GM18526 (cell line): Measurements from ENCODE around the gene KIFC3.

Source experiments
- POLR2A ChIP-seq: IDR thresholded peaks from 3 replicates; pipeline ENCODE4 v1.6.1; 2011; ENCODE audit not compliant: insufficient read length; ENCODE audit errors: extremely low read depth

KIFC3 gene

GRCh38 chr16:57720142-57720575, 82.1 kb downstream of the KIFC3 start:
- TF ChIP-seq POLR2A: no peak

DNA sequence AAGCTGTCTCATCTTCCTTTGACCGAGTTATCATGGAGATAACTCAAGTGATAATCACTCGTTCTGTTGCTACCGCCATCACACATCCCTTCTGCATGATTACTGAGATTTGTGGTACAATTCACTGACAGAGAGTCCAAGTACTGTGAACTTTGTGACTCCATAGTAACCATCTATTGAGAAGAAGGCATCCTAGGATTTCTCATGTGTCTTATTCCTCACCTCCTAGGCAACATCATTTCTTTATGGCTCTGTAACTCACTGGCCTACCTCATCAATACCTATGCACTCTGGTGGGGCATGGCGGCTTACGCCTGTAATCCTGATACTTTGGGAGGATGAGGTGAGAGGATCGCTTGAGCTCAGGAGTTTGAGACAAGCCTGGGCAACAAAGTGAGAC, 88.2 kb downstream of the KIFC3 start:
- no peak for TF ChIP-seq POLR2A

- no peak for TF ChIP-seq POLR2A
Observed at GRCh38 chr16:57713596-57713995, 88.7 kb downstream of the KIFC3 start.

- no peak for TF ChIP-seq POLR2A
Observed at GRCh38 chr16:57711993-57712392, 90.3 kb downstream of the KIFC3 start.

GRCh38 chr16:57711346-57711745, 90.9 kb downstream of the KIFC3 start:
- TF ChIP-seq POLR2A: no peak

GRCh38 chr16:57709663-57710062, 92.6 kb downstream of the KIFC3 start:
- no peak for TF ChIP-seq POLR2A
